Hematopoietic multipotent progenitor cell treated with erythropoietin and hydrocortisone succinate and interleukin-3 and kit ligand, for 6 days (in vitro differentiated cells): ENCODE data around the gene ZNF653.

ENCODE experiments used
- DNase-seq: peaks from one replicate; pipeline ENCODE4 v3.0.0-alpha.2; 2015

ZNF653 gene

GRCh38 chr19:11505504-11506100 is at the start of gene ZNF653:
ZNF653 (minus strand) TSS chr19:11505839; CDS start chr19:11505786, 53 bp downstream.
- DNase-seq, result peak; percentile 98

- DNase-seq, result no peak
These were observed 49.6 kb upstream of the ZNF653 start for GRCh38 chr19:11555246-11555645.

- no peak for DNase-seq
These were observed 48.5 kb upstream of the ZNF653 start for GRCh38 chr19:11554160-11554559.

- no peak for DNase-seq
These were observed 47.2 kb upstream of the ZNF653 start for GRCh38 chr19:11552666-11553372.

- peak; percentile 52 for DNase-seq
These were observed 46.1 kb upstream of the ZNF653 start for GRCh38 chr19:11551603-11552235.

- DNase-seq, result no peak
These were observed 44.6 kb upstream of the ZNF653 start for GRCh38 chr19:11550265-11550664.

GRCh38 chr19:11549386-11549953 is 43.8 kb upstream of the ZNF653 start:
- no peak for DNase-seq

- DNase-seq, result no peak
These were observed 42.5 kb upstream of the ZNF653 start for GRCh38 chr19:11547929-11548700.

- no peak for DNase-seq
These were observed 35.6 kb upstream of the ZNF653 start for GRCh38 chr19:11541238-11541637.

- no peak for DNase-seq
These were observed 35.0 kb upstream of the ZNF653 start for GRCh38 chr19:11540645-11541044.

- no peak for DNase-seq
These were observed 34.1 kb upstream of the ZNF653 start for GRCh38 chr19:11539495-11540365.

- peak; percentile 44 for DNase-seq
These were observed 32.8 kb upstream of the ZNF653 start, which contains the start of gene CNN1 for GRCh38 chr19:11538232-11539036. CNN1 (plus strand) TSS chr19:11538851; CDS start chr19:11538928, 77 bp downstream.

GRCh38 chr19:11535792-11536595 is 30.4 kb upstream of the ZNF653 start:
- DNase-seq, result peak; percentile 91

GRCh38 chr19:11534948-11535347 is 29.3 kb upstream of the ZNF653 start:
- no peak for DNase-seq

GRCh38 chr19:11534538-11534937 is 28.9 kb upstream of the ZNF653 start:
- DNase-seq, result no peak

- peak; percentile 97 for DNase-seq
These were observed 24.8 kb upstream of the ZNF653 start for GRCh38 chr19:11530432-11530831.

- peak; percentile 99 for DNase-seq
These were observed 23.1 kb upstream of the ZNF653 start, which contains the start of gene ECSIT for GRCh38 chr19:11528551-11529341. ECSIT (minus strand) TSS chr19:11529134; CDS start chr19:11519170, 9,964 bp downstream.

- DNase-seq, result no peak
These were observed 13.5 kb upstream of the ZNF653 start for GRCh38 chr19:11519138-11519537.

GRCh38 chr19:11513946-11514345 is 8.3 kb upstream of the ZNF653 start:
- DNase-seq, result no peak
